LNCaP clone FGC (cell line): ENCODE measurements around the gene CTBP1.
A peak's percentile ranks its signal among the peaks of the same experiment; 100 is the strongest.
"Not testable (repeated sequence)": the region's sequence is repeated elsewhere in the genome, so short reads cannot be mapped to it uniquely, and the experiment has no call there.

Experiments used
- DNase-seq: peaks from one replicate; pipeline ENCODE4 v3.0.0-alpha.2; 2011; ENCODE audit warnings: low read depth
- H3K4me3 ChIP-seq: 2 replicates; pipeline ENCODE4 v1.5.1; 2011; ENCODE audit warnings: mild to moderate bottlenecking, low read depth, low read length, control low read depth
- TF ChIP-seq, protein P1 (sequence below): IDR thresholded peaks from 2 replicates; pipeline ENCODE4 v1.5.1; 2012; ENCODE audit warnings: mild to moderate bottlenecking; ENCODE audit not compliant: control insufficient read depth, insufficient read depth; ENCODE audit errors: extremely low read depth

CTBP1 gene

GRCh38 chr4:1294891-1295290 is 46.0 kb upstream of the CTBP1 start:
- H3K4me3 ChIP-seq, result no peak overlapping the region
- TF ChIP-seq, protein P1, sequence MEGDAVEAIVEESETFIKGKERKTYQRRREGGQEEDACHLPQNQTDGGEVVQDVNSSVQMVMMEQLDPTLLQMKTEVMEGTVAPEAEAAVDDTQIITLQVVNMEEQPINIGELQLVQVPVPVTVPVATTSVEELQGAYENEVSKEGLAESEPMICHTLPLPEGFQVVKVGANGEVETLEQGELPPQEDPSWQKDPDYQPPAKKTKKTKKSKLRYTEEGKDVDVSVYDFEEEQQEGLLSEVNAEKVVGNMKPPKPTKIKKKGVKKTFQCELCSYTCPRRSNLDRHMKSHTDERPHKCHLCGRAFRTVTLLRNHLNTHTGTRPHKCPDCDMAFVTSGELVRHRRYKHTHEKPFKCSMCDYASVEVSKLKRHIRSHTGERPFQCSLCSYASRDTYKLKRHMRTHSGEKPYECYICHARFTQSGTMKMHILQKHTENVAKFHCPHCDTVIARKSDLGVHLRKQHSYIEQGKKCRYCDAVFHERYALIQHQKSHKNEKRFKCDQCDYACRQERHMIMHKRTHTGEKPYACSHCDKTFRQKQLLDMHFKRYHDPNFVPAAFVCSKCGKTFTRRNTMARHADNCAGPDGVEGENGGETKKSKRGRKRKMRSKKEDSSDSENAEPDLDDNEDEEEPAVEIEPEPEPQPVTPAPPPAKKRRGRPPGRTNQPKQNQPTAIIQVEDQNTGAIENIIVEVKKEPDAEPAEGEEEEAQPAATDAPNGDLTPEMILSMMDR, result no peak
- DNase-seq, result no peak

DNA sequence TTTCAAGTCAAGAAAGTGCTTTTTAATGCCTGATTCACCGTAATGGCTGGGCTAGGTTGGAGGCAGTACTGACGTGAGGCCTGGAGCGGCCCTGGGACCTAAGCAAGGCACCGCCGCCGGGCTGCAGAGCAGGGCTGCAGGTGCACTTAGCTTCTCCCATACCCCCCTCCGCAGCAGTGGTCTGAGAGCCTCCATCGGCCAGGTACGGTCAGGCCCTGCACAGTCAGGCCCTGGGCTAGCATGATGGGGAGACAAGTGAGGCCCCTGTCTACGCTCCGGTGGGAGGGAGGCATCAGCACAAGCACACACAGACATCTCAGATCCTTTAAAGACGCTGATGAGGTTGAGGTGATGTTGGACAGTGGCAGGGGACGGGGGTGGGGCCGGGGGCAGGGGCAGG is 45.5 kb upstream of the CTBP1 start:
- DNase-seq, result no peak
- no peak overlapping the region for H3K4me3 ChIP-seq
- TF ChIP-seq, protein P1, result no peak

DNA sequence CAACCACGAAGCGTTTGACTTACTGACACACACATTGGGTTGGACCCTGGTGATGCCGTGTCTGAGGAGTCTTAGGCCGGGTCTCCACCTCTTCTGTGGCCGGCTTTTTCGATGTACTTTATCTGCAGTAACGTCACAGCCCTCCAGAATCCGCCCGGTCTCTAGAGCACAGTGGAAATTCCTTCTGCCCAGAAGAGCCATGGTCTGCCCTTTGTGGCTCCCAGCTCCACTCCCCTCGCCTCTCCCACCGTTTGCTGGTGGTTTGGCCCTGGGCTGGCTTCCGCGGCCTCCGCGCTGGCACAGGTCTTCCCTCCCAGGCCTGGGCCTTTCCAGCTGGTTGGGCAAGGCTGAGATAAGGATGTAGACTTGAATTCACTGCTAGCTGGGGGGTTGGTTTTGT is 45.1 kb upstream of the CTBP1 start:
- TF ChIP-seq, protein P1, result no peak
- no peak overlapping the region for H3K4me3 ChIP-seq
- no peak for DNase-seq

GRCh38 chr4:1293531-1293941 is 44.6 kb upstream of the CTBP1 start:
- H3K4me3 ChIP-seq, result no peak overlapping the region
- no peak for DNase-seq
- TF ChIP-seq, protein P1, result no peak

GRCh38 chr4:1292703-1293011 is 43.7 kb upstream of the CTBP1 start:
- DNase-seq, H3K4me3 ChIP-seq: not testable (repeated sequence)

GRCh38 chr4:1291996-1292702 is 43.2 kb upstream of the CTBP1 start:
- TF ChIP-seq, protein P1, result no peak
- no peak for DNase-seq
- H3K4me3 ChIP-seq, result no peak overlapping the region

DNA sequence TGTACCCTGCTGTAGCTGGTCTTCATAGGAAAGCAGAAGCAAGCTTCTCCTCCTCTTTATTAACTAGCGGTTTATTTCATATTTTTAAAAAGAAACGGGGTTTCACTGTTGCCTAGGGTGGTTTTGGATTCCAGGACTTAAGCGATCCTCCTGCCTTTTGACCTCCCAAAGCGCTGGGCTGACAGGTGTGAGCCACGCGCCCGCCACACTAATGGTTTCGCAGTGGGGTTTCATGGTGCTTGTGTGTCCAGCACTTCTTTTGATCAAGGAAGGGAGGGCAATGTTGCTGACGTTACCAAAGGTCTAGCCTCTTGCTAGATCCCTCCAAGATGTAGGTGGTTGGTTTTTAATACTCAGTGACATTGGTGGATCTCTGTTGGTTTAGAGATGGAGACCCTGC is 42.2 kb upstream of the CTBP1 start:
- H3K4me3 ChIP-seq, result peak overlapping the region; percentile 86

More for the DNA sequence above, 42.2 kb upstream of the CTBP1 start:
- no peak for DNase-seq
- TF ChIP-seq, protein P1, result no peak
